Measurements from ENCODE around the gene PCDHGB7. TPM values are rescaled to one million over a fixed set of nuclear protein-coding genes. Genes with fewer than 3 reads are reported as not detected.
A peak's percentile ranks its signal among the peaks of the same experiment; 100 is the strongest.
"Not testable (repeated sequence)": the region's sequence is repeated elsewhere in the genome, so short reads cannot be mapped to it uniquely, and the experiment has no call there.

The PCDHGB7 gene
- total and polyA plus RNA-seq, 8 donors = 0.56 to 19.3 (median 4.7) TPM

DNA sequence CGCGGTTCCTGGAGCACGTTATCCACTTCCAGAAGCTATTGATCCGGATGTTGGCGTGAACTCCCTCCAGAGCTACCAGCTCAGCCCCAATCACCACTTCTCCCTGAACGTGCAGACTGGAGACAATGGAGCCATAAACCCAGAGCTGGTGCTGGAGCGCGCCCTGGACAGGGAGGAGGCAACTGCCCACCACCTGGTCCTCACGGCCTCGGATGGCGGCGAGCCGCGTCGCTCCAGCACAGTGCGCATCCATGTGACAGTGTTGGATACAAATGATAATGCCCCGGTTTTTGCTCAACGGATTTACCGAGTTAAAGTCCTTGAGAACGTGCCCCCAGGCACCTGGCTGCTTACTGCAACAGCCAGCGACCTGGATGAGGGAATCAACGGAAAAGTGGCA is 14.1 kb upstream of the PCDHGB7 start:
- intact Hi-C loops (cut with DNase I; ENCODE audit: low total_unique reads) = no loop called here
- no peak overlapping the region for H3K27ac ChIP-seq
- WGBS, 5 donors = 25 to 39% (median 31%) methylated on average over 21 to 22 of the region's 22 CpGs
- H3K4me1 ChIP-seq = peaks cover 0 to 6% (median 0%) of the 10 kb centered on the region in 4 donors
- peaks cover 54 to 99% (median 94%) of the 10 kb centered on the region in 4 donors for H3K9me3 ChIP-seq
- TF ChIP-seq POLR2AphosphoS5 (IDR thresholded peaks at IDR 0.05) (no peak), POLR2A (IDR thresholded peaks at IDR 0.05) (no peak), EP300 (IDR thresholded peaks at IDR 0.05) (no peak)
- TF ChIP-seq, protein P1, sequence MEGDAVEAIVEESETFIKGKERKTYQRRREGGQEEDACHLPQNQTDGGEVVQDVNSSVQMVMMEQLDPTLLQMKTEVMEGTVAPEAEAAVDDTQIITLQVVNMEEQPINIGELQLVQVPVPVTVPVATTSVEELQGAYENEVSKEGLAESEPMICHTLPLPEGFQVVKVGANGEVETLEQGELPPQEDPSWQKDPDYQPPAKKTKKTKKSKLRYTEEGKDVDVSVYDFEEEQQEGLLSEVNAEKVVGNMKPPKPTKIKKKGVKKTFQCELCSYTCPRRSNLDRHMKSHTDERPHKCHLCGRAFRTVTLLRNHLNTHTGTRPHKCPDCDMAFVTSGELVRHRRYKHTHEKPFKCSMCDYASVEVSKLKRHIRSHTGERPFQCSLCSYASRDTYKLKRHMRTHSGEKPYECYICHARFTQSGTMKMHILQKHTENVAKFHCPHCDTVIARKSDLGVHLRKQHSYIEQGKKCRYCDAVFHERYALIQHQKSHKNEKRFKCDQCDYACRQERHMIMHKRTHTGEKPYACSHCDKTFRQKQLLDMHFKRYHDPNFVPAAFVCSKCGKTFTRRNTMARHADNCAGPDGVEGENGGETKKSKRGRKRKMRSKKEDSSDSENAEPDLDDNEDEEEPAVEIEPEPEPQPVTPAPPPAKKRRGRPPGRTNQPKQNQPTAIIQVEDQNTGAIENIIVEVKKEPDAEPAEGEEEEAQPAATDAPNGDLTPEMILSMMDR (IDR thresholded peaks at IDR 0.05) = no peak
- no peak for DNase-seq
- H3K36me3 ChIP-seq = peaks cover 0 to 18% (median 0%) of the 10 kb centered on the region in 4 donors
- peaks cover 0 to 80% (median 37%) of the 10 kb centered on the region in 3 donors for H3K27me3 ChIP-seq
- peak overlapping the region in 2 of 4 donors; percentile 8 to 37 for H3K4me3 ChIP-seq

DNA sequence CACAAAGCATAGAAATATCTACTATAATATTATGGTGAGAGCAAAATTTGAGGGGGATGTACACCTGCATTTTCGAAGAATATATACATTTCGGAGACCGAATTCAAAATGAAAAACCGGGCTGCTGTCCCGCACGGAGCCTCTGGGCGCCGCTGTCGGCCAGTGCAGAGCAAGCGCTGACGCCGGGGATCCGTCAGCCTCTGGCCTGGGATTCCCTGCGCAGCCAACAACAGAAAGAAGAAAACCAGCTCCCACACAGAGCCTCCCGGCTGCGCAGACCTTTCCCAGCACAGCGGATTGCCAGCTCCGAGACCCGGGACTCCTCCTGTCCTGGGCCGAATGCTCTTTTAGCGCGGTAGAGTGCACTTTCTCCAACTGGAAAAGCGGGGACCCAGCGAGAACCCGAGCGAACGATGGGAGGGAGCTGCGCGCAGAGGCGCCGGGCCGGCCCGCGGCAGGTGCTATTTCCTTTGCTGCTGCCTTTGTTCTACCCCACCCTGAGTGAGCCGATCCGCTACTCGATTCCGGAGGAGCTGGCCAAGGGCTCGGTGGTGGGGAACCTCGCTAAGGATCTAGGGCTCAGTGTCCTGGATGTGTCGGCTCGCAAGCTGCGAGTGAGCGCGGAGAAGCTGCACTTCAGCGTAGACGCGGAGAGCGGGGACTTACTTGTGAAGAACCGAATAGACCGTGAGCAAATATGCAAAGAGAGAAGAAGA is 9.5 kb upstream of the PCDHGB7 start, which contains the start of gene PCDHGB6:
TSS of gene PCDHGB6 (plus strand) at position 232 of the 716 bp plus-strand sequence. CDS start at position 414, 182 bp downstream.
- H3K4me1 ChIP-seq; intact Hi-C loops (cut with DNase I; ENCODE audit: low total_unique reads); H3K27ac ChIP-seq: not testable (repeated sequence)
- DNase-seq = peak in 1 of 2 donors; percentile 71
- Histone ChIP-seq H3K4me3 (peak within 1 kb of the TSS; percentile 11 to 35 (median 20)), H3K36me3 (peaks cover 0 to 13% (median 6%) of the 10 kb centered on the region in 4 donors), H3K27me3 (peaks cover 0 to 82% (median 44%) of the 10 kb centered on the region in 3 donors), H3K9me3 (peaks cover 49 to 100% (median 95%) of the 10 kb centered on the region in 4 donors)
- 9 to 14% (median 12%) methylated on average over 38 to 50 of the region's 51 CpGs for WGBS, 5 donors
- TF ChIP-seq, protein P1 (IDR thresholded peaks at IDR 0.05) = peak in 3 of 7 experiments; percentile 23 to 30 (median 29)

DNA sequence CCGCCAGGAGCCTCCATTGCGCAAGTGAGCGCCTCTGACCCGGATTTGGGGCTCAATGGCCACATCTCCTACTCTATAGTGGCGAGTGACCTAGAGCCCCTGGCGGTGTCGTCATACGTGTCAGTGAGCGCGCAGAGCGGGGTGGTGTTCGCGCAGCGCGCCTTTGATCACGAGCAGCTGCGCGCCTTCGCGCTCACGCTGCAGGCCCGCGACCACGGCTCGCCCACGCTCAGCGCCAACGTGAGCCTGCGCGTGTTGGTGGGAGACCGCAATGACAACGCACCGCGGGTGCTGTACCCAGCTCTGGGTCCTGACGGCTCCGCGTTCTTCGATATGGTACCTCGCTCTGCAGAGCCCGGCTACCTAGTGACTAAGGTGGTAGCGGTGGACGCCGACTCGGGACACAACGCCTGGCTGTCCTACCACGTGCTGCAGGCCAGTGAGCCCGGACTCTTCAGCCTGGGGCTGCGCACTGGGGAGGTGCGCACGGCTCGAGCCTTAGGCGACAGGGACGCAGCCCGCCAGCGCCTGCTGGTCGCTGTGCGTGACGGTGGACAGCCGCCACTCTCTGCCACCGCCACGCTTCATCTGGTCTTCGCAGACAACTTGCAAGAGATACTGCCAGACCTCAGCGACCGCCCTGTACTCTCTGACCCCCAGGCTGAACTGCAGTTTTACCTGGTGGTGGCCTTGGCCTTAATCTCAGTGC is 7.7 kb upstream of the PCDHGB7 start:
- TF ChIP-seq POLR2A (IDR thresholded peaks at IDR 0.05) = no peak
- TF ChIP-seq EP300 (IDR thresholded peaks at IDR 0.05) = no peak
- TF ChIP-seq, protein P1 (IDR thresholded peaks at IDR 0.05) = no peak
- TF ChIP-seq POLR2AphosphoS5 (IDR thresholded peaks at IDR 0.05) = no peak
- intact Hi-C loops (cut with DNase I; ENCODE audit: low total_unique reads) = loop anchor here (10.0 kb wide), 1 partner anchor 115 kb away; no protein-coding TSS in a partner anchor

DNA sequence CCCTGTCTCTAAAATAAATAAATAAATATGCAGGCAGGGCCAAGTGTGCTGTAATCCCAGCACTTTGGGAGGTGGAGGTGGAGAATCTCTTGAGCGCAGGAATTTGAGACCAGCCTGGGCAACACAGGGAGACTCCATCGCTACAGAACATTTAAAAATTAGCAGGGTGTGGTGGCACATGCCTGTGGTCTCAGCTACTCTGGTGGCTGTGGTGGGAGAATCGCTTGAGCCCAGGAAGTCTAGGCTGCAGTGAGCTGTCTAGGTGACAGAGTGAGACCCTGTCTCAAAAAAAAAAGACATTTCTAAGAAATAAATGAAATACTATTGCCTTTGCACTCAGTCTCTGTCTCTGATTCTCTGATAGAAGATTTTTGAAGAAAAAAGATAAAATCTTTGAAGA is 5.9 kb upstream of the PCDHGB7 start:
- Histone ChIP-seq H3K27me3 (peaks cover 0 to 79% (median 34%) of the 10 kb centered on the region in 3 donors), H3K27ac (no peak overlapping the region), H3K36me3 (peaks cover 0 to 14% (median 8%) of the 10 kb centered on the region in 4 donors), H3K4me1 (peaks cover 0 to 15% (median 2%) of the 10 kb centered on the region in 4 donors), H3K9me3 (peaks cover 50 to 99% (median 91%) of the 10 kb centered on the region in 4 donors), H3K4me3 (no peak overlapping the region)
- intact Hi-C loops (cut with DNase I; ENCODE audit: low total_unique reads) = loop anchor here (10.0 kb wide), 1 partner anchor 113 kb away; no protein-coding TSS in a partner anchor
- DNase-seq = no peak
- TF ChIP-seq POLR2A (IDR thresholded peaks at IDR 0.05) = no peak
- 47 to 64% (median 53%) methylated on average over 3 of the region's 3 CpGs for WGBS, 5 donors

More for the DNA sequence above, 7.7 kb upstream of the PCDHGB7 start:
- peaks cover 52 to 100% (median 95%) of the 10 kb centered on the region in 4 donors for H3K9me3 ChIP-seq
- H3K27me3 ChIP-seq = peaks cover 0 to 84% (median 37%) of the 10 kb centered on the region in 3 donors
- 22 to 36% (median 24%) methylated on average over 13 to 64 of the region's 64 CpGs for WGBS, 5 donors
- H3K4me1 ChIP-seq = peaks cover 0 to 10% (median 2%) of the 10 kb centered on the region in 4 donors
- H3K36me3 ChIP-seq = peaks cover 0 to 18% (median 8%) of the 10 kb centered on the region in 4 donors
- no peak overlapping the region for H3K4me3 ChIP-seq
- no peak for DNase-seq
- H3K27ac ChIP-seq = no peak overlapping the region
